GOT3 (cell line): ENCODE results near the gene MUCL3.
"Not testable (repeated sequence)": the region's sequence is repeated elsewhere in the genome, so short reads cannot be mapped to it uniquely, and the experiment has no call there.

Source experiments
- DNase-seq: peaks from one replicate; lab custom pipeline; 2025; ENCODE audit warnings: mixed read lengths; lab: John Stamatoyannopoulos, UW

MUCL3 gene, protein sequence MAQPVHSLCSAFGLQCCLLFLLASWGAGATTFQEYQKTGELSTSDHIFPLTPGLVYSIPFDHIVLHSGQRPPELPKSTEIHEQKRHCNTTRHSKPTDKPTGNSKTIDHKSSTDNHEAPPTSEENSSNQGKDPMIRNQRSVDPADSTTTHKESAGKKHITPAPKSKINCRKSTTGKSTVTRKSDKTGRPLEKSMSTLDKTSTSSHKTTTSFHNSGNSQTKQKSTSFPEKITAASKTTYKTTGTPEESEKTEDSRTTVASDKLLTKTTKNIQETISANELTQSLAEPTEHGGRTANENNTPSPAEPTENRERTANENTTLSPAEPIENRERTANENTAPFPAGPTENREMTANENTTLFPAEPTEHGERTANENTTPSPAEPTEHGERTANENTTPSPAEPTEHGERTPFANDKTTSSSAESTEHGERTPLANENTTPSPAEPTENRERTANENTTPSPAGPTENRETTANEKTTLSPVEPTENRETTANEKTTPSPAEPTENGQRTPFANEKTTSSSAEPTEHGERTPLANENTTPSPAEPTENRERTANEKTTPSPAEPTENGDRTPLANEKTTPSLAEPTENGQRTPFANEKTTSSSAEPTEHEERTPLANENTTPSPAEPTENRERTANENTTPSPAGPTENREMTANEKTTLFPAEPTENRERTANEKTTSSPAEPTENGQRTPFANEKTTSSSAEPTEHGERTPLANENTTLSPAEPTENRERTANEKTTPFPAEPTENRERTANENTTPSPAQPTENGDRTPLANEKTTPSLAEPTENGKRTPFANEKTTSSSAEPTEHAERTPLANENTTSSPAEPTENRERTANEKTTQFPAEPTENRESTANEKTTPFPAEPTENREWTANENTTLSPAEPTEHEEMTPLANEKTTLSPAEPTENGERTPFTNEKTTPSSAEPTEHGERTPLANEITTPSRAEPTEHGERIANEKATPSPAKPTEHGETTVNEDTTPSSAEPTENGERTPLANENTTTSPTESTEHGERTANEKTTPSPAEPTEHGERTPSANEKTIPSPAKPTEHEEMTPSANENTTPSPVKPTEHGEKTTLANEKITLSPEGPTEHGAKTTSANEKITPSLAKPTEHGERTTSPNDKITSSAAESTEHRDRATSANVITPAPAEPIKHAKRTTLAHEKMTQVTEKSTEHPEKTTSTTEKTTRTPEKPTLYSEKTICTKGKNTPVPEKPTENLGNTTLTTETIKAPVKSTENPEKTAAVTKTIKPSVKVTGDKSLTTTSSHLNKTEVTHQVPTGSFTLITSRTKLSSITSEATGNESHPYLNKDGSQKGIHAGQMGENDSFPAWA (N-terminal part only)

DNA sequence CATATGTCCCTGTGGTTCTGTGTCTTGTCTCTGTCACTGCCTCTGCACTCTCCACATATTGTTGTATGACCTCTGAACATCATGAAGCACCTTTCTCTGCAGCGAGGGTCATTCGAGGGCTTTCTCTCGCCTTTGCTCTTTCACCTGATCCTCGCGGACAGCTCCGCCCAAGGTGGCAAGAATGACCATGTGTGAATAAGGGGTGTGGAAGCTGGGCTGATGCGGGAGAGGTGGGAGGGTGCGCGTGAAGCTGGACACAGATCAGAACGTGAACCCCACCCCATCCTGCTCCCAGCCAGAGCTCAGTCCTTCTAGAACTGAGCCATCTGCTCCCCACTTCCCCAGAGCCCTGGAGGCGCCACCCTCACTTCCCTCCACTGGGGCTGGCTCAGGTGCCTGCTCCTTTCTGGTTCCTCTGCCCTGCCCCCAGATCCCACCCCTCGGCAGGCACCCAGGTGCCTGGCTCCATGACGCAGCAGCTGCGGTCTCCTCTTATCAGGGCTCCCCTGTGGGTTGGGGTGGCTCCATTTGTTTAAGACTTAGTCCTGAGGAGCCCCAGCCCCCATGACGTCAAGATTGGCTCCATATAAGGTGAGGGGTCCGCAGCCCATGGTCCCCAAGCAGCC is at the start of gene MUCL3:
Gene MUCL3 (plus strand): TSS at position 613 of the 626 bp plus-strand sequence. CDS start 27 bp downstream, outside the sequence.
- DNase-seq, result no peak

DNA sequence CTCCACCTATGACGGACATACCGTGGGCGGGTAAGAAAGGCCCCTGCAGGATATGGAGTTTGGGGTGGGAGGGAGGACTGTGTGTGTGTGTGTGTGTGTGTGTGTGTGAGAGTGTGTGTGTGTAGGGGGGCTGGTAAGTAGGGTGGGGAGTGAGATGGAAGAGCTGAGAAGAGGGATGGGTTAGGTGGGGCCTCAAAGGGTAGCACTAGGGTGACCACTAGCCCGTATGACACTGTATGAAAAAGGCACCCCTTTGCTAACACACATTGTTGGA is 49.4 kb upstream of the MUCL3 start:
- no peak for DNase-seq

DNA sequence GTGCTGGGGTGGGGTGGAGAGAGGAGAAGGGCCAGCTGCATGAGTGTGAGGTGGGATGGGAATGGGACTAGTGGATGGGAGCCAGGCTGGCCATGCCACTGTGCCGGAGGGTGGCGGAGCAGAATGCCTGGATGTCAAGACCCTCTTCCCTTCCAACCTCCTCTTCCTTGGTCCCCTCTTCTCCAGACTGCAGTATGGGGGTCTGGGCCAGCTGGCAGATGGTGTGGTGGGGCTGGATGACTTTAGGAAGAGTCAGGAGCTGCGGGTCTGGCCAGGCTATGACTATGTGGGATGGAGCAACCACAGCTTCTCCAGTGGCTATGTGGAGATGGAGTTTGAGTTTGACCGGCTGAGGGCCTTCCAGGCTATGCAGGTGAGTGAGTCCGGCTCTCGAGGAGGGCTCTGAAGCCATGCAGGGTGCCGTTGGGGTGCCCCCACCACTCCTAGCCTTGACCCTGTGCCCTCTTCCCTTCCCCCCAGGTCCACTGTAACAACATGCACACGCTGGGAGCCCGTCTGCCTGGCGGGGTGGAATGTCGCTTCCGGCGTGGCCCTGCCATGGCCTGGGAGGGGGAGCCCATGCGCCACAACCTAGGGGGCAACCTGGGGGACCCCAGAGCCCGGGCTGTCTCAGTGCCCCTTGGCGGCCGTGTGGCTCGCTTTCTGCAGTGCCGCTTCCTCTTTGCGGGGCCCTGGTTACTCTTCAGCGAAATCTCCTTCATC is 48.8 kb upstream of the MUCL3 start:
- DNase-seq, result no peak

DNA sequence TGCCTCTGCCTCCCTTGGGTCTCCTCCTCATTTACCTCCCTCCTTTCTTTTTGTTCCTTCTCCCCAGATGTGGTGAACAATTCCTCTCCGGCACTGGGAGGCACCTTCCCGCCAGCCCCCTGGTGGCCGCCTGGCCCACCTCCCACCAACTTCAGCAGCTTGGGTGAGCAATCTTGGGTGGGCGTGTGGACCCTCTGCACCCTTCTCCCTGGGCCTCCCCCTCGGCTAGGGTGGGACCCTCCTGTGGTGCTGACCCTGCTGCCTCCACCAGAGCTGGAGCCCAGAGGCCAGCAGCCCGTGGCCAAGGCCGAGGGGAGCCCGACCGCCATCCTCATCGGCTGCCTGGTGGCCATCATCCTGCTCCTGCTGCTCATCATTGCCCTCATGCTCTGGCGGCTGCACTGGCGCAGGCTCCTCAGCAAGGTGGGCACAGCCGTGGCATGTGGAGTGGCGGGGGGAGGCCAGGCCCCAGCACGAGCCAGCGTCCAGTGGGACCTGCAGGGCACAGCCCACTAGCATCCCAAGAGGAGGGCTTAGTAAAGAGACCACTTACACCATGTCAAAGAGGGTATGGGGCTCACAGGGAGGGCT is 47.7 kb upstream of the MUCL3 start:
- DNase-seq, result no peak

DNA sequence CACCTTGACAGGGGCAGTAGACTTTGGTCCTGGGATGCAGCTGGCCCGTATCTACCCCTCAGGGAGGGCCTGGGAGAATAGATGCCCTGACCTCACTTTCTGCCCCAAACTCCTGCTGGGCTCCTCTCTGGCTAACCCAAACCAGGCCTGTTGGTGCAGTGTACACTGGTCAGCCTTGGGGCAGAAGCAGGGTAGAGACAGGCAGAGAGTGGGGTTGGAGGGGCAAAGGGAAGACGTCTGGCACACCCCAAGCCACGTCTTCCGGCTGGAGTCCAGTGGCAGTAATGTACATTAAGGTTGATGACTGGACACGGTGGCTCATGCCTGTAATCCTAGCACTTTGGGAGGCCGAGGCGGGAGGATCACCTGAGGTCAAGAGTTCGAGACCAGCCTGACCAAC is 47.1 kb upstream of the MUCL3 start:
- no peak for DNase-seq

DNA sequence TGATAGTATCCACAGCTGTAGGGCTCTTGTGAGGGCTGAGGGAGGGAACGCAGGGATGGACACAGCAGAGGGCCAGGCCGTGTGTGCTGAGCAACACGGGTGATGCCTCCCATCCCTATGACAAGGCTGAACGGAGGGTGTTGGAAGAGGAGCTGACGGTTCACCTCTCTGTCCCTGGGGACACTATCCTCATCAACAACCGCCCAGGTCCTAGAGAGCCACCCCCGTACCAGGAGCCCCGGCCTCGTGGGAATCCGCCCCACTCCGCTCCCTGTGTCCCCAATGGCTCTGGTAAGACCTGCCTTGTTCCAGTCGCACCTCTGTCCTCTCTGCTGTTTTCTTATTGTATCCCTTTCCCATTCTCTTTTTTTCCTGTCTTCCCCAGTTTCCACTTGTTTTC is 46.4 kb upstream of the MUCL3 start:
- DNase-seq, result no peak

DNA sequence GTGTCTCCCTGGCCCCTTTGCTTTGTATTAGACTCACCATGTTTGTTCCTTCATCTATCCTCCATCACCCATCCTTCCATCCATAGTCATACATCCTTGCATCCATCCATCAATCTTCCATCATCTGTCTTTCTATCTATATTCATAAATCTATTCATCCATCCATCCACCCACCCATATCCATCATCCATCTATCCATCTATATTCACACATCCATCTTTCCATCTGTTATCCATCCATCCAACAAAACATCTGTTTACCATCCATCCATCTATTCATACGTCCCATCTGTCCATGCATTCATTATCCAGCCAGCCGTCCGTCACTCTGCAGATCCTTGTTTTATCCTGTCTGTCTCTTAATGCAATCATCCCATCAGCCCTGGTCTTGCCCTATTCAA is 45.8 kb upstream of the MUCL3 start:
- no peak for DNase-seq

DNA sequence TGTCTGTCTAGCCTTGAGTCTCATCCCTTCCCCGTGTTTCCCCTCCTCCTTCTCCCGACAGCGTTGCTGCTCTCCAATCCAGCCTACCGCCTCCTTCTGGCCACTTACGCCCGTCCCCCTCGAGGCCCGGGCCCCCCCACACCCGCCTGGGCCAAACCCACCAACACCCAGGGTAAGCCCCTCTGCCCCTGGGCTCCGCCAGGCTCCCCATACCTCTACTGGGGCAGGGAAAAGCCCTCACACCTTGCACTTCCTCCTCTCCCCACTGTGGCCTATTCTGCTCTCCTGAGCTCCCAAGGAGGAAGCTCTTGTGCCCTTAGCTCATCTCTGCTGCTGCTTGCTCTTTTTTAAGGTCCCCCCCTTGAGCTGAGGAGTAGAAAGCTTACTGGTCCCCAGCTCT is 45.4 kb upstream of the MUCL3 start:
- DNase-seq, result no peak

DNA sequence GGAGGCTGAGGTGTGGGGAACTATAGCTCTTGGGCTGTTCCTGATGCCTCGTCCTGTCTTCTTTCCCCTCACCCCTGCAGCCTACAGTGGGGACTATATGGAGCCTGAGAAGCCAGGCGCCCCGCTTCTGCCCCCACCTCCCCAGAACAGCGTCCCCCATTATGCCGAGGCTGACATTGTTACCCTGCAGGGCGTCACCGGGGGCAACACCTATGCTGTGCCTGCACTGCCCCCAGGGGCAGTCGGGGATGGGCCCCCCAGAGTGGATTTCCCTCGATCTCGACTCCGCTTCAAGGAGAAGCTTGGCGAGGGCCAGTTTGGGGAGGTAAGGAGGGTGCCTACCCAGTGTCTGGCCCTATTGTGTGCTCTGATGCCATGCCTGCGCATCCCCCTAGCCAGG is 44.2 kb upstream of the MUCL3 start:
- no peak for DNase-seq

DNA sequence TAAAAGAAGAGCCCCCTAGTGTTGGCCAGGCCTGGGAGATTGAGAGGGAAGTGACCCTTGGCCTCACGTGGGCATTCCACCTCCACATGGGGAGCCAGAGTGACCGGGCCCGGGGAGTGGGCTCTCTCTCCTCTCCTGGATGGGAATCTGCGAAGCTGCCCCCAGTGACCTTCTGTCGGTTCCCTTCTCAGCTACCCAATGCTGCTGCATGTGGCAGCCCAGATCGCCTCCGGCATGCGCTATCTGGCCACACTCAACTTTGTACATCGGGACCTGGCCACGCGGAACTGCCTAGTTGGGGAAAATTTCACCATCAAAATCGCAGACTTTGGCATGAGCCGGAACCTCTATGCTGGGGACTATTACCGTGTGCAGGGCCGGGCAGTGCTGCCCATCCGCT is 42.9 kb upstream of the MUCL3 start:
- DNase-seq, result no peak

DNA sequence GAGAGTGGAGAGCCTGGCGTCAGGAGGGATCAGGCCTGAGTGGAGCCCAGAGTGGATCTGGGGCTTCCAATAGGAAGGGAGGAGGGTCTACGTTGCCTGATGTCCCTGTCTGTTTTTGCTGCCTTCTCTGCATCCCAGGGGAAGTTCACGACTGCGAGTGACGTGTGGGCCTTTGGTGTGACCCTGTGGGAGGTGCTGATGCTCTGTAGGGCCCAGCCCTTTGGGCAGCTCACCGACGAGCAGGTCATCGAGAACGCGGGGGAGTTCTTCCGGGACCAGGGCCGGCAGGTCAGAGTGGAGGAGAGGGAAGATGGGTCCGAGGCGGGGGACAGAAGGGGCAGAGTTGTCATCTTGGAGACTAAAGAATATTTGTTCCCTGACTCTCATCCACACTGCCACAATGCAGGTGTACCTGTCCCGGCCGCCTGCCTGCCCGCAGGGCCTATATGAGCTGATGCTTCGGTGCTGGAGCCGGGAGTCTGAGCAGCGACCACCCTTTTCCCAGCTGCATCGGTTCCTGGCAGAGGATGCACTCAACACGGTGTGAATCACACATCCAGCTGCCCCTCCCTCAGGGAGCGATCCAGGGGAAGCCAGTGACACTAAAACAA is 41.9 kb upstream of the MUCL3 start:
- no peak for DNase-seq

DNA sequence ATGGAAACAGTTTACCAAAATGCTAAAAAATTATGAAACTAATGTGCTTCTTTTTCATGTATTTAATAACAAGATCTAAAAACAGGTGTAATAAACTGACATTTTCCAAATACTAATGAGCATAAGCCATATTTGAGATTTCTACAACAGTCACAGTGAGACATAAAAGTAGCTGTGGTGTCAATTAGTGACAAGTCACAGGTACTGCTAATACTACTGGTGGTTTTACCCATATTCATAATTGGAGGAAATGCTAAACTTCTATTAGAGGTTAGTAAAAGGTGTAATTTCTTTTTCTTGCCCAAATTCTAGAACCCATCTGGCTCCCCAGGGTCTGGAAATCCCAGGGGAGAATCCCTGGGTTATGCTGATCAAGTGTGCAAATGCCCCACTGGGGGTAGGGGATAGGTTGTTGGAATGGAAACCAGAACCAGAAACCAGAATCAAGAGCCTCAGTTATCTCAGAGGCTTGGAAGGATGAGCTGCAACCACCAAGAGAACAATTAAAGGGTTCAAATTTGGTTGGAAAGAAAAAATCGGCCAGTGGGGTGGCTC is 39.8 kb upstream of the MUCL3 start:
- DNase-seq, result no peak

DNA sequence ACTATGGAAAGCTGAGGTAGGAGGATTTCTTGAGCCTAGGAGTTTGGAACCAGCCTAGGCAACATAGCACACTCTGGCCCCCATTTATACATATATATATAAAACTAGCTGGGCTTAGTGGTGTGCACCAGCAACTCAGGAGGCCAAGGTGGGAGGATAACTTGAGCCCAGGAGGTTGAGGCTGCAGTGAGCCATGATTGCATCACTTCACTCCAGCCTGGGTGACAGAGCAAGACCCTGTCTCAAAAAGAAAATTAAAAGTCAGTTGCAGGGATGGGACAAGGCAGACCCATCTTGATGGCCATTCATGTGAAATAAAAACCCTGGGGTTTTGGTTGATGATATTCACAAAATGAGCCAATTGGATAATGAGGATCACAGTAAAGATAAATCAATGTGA is 39.3 kb upstream of the MUCL3 start:
- DNase-seq, result no peak

DNA sequence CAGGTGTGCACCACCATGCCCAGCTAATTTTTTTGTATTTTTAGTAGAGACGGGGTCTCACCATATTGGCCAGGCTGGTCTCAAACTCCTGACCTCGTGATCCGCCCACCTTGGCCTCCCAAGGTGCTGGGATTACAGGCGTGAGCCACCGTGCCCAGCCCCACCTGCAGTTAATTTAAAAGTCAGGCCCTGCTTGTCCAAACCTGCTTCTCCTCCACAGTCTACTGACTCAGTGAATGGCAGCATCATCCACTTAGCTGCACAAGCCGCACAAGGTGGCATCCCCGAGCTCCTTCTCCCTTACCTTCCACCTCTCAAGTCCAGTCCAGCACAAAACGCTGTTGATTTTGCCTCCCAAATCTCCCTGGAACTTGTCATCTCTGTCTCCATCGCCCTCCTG is 38.6 kb upstream of the MUCL3 start:
- DNase-seq, result not testable (repeated sequence)

DNA sequence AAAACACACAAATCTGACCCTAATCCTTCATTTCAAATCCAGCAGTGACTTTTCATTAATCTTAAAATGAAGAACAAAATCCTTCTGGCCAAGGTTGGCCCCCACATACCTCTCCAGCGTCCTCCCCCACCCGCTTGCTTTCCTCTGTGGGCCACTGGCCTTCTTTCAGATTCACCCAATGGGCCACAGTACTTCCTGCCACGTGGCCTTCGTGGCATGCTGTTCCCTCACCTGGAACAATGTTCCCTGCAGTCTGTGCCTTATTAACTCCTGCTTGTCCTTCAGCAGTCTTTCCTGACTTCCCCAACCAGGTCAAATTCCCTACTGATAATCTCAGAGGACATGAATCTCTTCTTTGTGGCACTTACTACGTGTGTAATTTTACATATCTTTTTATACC is 38.1 kb upstream of the MUCL3 start:
- no peak for DNase-seq

DNA sequence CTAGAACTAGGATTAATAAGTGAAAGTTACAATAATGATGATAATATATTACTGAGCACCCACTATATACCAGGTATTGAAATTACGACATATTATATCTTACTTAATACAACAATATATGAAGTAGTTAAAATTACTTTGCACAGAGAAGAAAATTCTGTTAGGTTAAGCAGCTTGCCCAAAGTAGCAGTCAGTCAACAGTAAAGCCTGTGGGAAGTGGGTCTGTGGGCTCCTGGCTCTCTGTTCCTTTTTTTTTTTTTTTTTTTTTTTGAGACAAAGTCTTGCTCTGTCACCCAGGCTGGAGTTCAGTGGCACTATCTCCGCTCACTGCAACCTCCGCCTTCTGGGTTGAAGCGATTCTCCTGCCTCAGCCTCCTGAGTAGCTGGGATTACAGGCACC is 37.5 kb upstream of the MUCL3 start:
- DNase-seq, result no peak

DNA sequence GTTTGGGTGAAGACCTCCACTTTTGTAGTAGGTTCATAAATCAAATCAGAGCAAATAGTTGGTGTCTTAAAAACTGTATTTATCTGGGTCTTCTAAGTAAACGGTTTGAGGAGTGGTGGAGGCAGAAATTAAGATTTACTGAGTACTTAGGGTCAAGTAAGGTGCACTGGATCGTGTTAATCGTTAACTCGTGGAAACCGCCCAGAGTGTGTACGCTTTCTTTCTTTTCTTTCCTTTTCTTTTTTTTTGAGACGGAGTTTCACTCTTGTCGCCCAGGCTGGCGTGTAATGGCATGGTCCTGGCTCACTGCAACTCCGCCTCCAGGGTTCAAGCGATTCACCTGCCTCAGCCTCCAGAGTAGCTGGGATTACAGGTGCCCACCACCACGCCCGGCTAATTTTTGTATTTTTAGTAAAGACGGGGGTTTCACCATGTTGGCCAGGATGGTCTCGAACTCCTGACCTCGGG is 33.4 kb upstream of the MUCL3 start:
- not testable (repeated sequence) for DNase-seq

DNA sequence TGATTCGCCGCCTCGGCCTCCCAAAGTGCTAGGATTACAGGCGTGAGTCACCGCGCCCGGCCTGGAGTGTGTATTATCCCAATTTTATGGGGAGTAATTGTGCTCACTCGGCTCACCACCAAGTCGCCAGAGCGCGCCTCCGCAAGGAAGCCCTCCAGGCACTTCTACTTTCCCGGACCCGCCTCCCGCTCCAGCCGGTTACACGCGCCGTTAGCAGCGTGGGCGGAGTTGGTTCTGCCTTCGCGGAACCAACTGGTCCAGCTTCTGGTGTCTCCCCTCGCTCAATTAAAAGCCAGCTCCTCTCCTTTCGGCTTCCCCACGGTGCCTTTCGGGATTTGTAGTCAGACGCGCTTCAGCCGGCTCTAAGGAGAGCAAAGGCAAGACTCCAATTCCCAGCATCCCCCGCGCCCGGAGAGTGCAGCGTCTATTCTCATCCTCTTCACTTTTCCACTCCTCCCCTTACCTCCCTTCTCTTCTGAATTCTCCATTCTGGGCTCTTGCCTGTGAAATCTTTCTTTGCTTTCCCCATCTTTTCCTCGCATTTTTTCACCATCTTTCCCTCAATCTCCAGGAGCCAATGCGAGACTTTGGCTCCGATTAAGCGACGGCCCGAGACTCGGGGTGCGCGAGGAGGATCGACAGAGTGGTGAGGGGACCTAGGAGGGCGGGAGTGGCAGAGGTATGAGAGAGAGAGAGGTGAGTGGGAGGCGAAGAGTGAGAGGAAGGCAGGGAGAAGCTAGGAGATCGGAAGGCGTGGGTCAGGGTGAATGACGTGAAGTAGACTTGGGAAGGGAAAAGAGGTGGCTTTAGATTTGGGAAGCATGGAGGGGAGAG is 32.8 kb upstream of the MUCL3 start, which contains the start of gene GTF2H4:
Gene GTF2H4 (plus strand): TSS at position 450 of the 834 bp plus-strand sequence.
- peak; percentile 88 for DNase-seq

DNA sequence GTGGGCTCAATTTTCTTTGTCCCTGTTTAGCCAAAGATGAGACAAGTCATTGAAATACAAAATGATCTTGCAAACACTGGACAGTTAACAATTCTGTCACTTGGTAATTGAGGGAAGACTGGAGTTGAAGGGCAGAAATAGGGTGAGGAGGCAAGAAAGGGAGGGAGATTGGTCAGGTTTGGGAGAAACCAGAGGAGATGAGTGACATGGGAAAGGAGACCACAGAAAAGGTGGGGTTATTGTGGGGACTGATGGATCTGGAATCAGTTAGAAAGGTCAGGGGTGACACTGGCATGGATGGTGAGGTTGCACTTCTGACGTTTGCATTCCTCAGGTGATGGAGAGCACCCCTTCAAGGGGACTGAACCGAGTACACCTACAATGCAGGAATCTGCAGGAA is 32.1 kb upstream of the MUCL3 start:
- no peak for DNase-seq
